ENCODE measurements around the gene IDH2.
"Not testable (repeated sequence)": the region's sequence is repeated elsewhere in the genome, so short reads cannot be mapped to it uniquely, and the experiment has no call there.

IDH2 gene

DNA sequence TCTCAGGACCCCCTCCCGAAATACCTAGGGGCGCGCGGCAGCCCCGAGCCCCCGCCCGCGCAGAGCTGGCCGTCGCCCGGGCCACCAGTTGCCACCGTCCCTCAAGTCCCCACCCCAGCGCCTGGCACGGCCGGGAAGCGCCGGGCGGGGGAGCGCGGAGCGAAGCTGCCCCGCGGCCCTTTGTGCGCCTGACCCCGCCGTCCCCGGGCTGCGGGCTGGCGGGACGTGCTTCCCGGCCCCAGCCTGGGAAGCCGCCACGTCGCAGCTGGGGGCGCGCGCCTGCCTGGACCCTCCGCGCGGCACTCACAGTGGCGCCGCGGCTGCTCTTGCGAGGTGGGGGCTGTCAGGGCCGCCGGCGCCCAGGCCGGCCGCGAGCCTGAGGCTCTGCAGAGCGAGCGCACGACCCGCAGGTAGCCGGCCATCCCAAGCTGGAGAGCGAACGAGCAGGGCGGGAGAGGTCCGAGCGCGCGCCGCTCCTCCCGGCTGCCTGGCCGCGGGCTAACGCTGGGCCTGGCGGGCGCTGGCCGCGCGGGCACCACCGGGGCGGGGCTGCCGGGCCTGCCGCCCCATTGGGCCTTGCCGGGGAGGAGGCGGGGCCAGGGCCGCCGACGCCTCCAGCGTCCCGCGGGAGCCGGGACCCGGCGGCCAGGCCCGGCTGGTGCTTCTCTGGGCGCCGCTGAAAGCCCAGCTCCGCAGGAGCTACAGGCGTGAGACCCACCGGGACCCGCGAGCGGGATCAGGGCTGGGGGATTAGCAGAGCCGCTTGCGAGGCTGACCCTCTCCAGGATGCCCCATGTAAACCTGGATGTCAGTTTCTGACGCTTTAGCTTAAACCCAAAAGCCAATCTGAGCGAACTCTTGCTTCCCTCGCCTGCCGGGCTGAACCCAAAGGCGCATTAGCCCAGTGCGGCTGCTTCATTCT lies at the start of gene IDH2:
TSS of gene IDH2 (minus strand) at position 500 of the 922 bp plus-strand sequence. CDS start at position 422, 78 bp downstream.
- Histone ChIP-seq H3K4me1 (ENCODE audit: control insufficient read depth, insufficient read depth, low read length) (peaks cover 55% of the 10 kb centered on the region), H3K9ac (ENCODE audit: low read length) (peak within 1 kb of the TSS; percentile 49), H3K27ac (ENCODE audit: low read depth, low read length) (peak within 1 kb of the TSS; percentile 95)

DNA sequence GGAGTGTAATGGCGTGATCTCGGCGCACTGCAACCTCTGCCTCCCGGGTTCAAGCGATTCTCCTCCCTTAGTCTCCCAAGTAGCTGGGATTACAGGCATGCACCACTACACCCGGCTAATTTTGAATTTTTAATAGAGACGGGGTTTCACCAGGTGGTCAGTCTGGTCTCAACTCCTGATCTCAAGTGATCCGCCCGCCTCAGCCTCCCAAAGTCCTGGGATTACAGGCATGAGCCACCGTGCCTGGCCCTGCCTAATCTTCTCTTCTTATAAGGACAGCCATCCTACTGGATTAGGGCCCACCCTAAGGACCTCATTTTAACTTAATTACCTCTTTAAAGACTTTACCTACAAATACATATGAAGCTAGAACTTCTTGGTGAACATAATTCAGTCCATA lies 48.3 kb upstream of the IDH2 start:
- not testable (repeated sequence) for H3K27ac ChIP-seq (ENCODE audit: low read depth, low read length); H3K36me3 ChIP-seq (ENCODE audit: control insufficient read depth, insufficient read depth, low read length); H3K4me1 ChIP-seq (ENCODE audit: control insufficient read depth, insufficient read depth, low read length); H3K27me3 ChIP-seq (ENCODE audit: control insufficient read depth, insufficient read depth, low read length); H3K4me3 ChIP-seq (ENCODE audit: low read length); H3K9ac ChIP-seq (ENCODE audit: low read length)

More for the DNA sequence above, at the start of gene IDH2:
- H3K36me3 ChIP-seq (ENCODE audit: control insufficient read depth, insufficient read depth, low read length) = no peaks in the 10 kb centered on the region
- H3K27me3 ChIP-seq (ENCODE audit: control insufficient read depth, insufficient read depth, low read length) = no peaks in the 10 kb centered on the region
- peak within 1 kb of the TSS; percentile 76 for H3K4me3 ChIP-seq (ENCODE audit: low read length)

DNA sequence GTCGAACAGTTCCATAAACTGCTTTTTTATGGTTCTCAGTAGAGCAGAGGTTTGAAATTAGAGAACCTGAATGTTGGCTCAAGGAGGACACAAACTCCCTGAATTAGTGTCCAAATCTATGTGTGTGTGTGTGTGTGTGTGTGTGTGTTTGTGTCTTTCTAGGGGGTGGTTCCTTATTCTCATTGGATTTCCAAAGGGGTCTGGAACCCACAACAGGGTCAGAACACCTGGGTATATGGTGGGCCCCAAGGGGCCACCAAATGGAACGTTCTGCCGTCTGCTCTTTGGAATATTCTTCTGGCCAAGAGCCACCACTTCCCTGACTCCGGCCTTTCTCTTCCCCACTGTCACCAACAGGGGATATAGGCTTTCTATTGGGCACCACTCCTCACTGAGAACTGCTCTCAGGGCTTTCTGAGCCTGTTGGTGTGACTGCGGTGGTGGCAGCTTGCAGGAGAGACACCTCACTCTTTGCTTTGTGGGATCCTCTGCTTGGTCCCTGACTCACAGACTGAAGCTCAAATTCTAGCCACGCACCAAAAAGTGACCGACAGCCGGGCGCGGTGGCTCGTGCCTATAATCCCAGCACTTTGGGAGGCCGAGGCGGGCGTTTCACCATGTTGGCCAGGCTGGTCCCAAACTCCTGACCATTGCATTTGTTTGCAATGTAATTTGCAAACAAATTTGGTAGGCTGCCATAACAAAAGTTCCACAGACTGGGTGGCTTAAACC lies 47.5 kb upstream of the IDH2 start:
- no peak overlapping the region for H3K9ac ChIP-seq (ENCODE audit: low read length)
- no peaks in the 10 kb centered on the region for H3K4me1 ChIP-seq (ENCODE audit: control insufficient read depth, insufficient read depth, low read length)
- no peaks in the 10 kb centered on the region for H3K27me3 ChIP-seq (ENCODE audit: control insufficient read depth, insufficient read depth, low read length)
- peak overlapping the region; percentile 72 for H3K27ac ChIP-seq (ENCODE audit: low read depth, low read length)
- no peaks in the 10 kb centered on the region for H3K36me3 ChIP-seq (ENCODE audit: control insufficient read depth, insufficient read depth, low read length)
- H3K4me3 ChIP-seq (ENCODE audit: low read length) = no peak overlapping the region

DNA sequence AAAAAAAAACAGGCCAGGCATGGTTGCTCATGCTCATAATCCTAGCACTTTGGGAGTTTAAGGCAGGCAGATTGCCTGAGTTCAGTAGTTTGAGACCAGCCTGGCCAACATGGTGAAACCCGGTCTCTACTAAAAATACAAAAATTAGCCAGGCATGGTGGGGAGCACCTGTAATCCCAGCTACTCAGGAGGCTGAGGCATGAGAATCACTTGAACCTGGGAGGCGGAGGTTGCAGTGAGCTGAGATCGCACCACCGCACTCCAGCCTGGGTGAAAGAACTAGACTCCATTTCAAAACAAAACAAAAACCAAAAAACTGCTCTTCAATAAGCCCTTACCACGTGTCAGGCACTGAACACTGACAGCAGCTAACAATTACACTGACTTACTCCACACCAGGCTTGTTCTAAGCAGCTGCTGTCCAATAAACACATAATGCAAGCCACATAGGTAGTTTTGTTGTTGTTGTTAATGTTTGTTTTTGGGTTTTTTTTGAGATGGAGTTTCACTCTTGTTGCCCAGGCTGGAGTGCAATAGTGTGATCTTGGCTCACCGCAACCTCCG lies 44.0 kb upstream of the IDH2 start:
- not testable (repeated sequence) for H3K9ac ChIP-seq (ENCODE audit: low read length); H3K27me3 ChIP-seq (ENCODE audit: control insufficient read depth, insufficient read depth, low read length); H3K27ac ChIP-seq (ENCODE audit: low read depth, low read length); H3K4me1 ChIP-seq (ENCODE audit: control insufficient read depth, insufficient read depth, low read length); H3K4me3 ChIP-seq (ENCODE audit: low read length); H3K36me3 ChIP-seq (ENCODE audit: control insufficient read depth, insufficient read depth, low read length)

DNA sequence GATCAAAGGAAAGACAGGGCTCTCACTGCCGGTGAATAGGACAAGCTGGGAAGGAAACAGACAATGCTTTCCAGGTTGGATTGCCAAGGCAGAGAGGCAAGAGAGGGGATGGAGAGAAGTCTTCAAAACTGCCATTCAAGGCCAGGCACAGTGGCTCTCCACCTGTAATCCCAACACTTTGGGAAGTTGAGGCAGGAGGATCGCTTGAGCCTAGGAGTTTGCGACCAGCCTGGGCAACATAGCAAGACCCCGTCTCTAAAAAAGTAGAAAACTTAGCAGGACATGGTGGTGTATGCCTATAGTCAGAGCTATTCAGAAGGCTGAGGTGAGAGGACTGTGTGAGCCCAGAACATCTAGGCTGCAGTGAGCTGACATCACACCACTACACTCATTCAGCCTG lies 43.5 kb upstream of the IDH2 start:
- Histone ChIP-seq H3K9ac (ENCODE audit: low read length) (no peak overlapping the region), H3K27ac (ENCODE audit: low read depth, low read length) (no peak overlapping the region), H3K27me3 (ENCODE audit: control insufficient read depth, insufficient read depth, low read length) (no peaks in the 10 kb centered on the region), H3K4me1 (ENCODE audit: control insufficient read depth, insufficient read depth, low read length) (no peaks in the 10 kb centered on the region), H3K4me3 (ENCODE audit: low read length) (no peak overlapping the region), H3K36me3 (ENCODE audit: control insufficient read depth, insufficient read depth, low read length) (no peaks in the 10 kb centered on the region)

DNA sequence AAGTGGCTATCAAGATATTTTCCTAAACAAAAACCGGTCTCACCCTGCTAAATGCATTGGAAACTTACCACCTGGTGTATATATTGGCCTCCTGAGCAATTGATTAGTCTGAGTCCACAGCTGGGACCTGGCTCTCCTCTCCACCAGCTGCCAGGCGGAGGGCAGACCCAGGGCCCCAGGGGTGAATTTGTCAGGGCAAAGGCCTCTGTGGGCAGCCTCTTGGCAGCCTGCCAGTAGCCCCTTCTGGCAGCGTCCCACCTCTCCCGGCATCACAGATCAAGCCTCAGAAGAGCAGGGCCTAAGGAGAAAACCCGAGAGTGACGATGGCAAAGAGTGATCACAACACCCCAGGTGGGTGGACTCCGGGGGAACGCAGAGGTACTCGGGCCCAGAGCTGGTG lies 43.0 kb upstream of the IDH2 start:
- H3K36me3 ChIP-seq (ENCODE audit: control insufficient read depth, insufficient read depth, low read length) = no peaks in the 10 kb centered on the region
- H3K9ac ChIP-seq (ENCODE audit: low read length) = no peak overlapping the region
- no peak overlapping the region for H3K27ac ChIP-seq (ENCODE audit: low read depth, low read length)
- no peaks in the 10 kb centered on the region for H3K4me1 ChIP-seq (ENCODE audit: control insufficient read depth, insufficient read depth, low read length)
- no peaks in the 10 kb centered on the region for H3K27me3 ChIP-seq (ENCODE audit: control insufficient read depth, insufficient read depth, low read length)
- no peak overlapping the region for H3K4me3 ChIP-seq (ENCODE audit: low read length)

DNA sequence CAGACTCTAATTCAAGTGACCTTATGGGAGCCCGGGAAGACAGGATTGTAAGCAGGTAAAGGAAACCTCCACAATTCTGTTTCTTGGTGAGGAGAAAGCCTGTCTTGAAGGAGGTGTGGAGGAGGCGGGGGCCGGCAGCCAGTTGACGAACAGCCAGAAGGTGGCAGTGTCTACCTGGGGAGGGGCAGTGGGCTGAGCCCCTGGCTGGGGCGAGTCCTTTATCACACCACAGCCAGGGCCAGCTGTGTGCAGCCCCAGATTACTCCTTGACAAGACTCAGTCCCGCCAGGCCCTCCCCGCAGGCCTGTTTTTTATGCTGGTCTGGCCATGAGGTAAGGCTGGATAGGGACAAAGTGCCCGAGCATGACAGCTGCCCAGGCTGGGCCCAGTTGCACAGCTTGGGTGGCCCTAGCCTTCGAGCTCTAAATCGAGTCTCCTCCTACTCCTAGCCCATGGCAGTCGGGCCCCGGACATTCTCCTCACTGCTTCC lies 40.9 kb upstream of the IDH2 start:
- H3K4me3 ChIP-seq (ENCODE audit: low read length) = no peak overlapping the region
- no peaks in the 10 kb centered on the region for H3K36me3 ChIP-seq (ENCODE audit: control insufficient read depth, insufficient read depth, low read length)
- no peak overlapping the region for H3K27ac ChIP-seq (ENCODE audit: low read depth, low read length)

DNA sequence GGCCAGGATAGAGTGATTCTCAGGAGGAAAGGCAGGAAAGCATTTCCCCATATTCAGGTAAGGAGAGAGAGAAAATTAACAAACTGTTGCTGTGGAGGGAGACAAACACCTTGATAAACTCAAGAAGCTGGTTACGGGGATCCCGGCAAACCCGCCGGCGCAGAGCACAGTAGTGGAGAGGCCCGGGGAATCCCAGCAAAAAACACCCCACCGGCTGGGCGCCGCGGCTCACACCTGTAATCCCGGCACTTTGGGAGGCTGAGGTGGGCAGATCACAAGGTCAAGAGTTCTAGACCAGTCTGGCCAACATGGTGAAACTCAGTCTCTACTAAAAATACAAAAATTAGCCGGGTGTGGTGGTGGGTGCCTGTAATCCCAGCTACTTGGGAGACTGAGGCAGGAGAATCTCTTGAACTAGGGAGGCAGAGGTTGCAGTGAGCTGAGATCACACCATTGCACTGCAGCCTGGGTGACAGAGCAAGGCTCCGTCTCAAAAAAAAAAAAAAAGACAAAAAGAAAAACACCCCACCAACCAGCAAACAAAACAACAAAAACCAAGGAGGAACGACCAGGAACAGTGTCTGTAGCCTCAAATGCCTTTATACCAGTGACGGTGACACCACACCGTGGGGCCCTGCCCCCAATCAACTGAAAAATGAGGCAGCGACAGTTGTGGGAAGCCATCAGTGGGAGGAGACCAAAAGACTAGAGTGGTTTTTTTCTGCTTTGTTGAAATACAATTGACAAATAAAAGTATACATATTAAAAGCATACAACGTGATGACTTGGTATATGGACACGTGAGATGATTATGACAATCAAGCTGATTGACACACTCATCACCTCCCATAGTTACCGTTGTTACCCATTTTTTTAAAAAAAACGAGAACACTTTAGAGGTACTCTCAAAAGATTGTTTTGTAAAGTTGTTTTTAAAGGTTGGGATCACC lies 40.2 kb upstream of the IDH2 start:
- Histone ChIP-seq H3K36me3 (ENCODE audit: control insufficient read depth, insufficient read depth, low read length) (no peaks in the 10 kb centered on the region), H3K27me3 (ENCODE audit: control insufficient read depth, insufficient read depth, low read length) (no peaks in the 10 kb centered on the region), H3K4me1 (ENCODE audit: control insufficient read depth, insufficient read depth, low read length) (no peaks in the 10 kb centered on the region), H3K9ac (ENCODE audit: low read length) (no peak overlapping the region), H3K4me3 (ENCODE audit: low read length) (no peak overlapping the region), H3K27ac (ENCODE audit: low read depth, low read length) (no peak overlapping the region)

More for the DNA sequence above, 40.9 kb upstream of the IDH2 start:
- H3K27me3 ChIP-seq (ENCODE audit: control insufficient read depth, insufficient read depth, low read length) = no peaks in the 10 kb centered on the region
- no peaks in the 10 kb centered on the region for H3K4me1 ChIP-seq (ENCODE audit: control insufficient read depth, insufficient read depth, low read length)
- no peak overlapping the region for H3K9ac ChIP-seq (ENCODE audit: low read length)

DNA sequence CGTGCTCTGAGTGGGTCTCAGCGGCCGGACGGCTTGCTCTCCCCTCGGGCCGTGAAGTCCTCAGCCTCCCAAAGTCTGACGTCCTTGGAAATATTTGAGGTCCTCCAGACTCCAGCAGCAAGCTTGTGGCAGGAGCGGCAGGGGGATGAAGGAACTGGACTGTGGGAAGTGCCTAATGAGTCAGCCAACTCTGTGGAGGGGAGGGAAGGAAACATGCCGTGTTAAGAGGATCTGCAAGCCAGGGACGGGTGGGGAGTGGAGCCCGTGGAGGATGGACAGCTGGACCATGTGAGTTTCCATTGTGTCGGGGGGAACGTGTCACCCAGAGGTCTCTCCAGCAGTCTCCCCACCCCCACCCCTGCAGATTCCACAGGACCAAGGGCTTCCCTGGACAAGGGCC lies 39.4 kb upstream of the IDH2 start:
- Histone ChIP-seq H3K27me3 (ENCODE audit: control insufficient read depth, insufficient read depth, low read length) (no peaks in the 10 kb centered on the region), H3K9ac (ENCODE audit: low read length) (no peak overlapping the region), H3K4me1 (ENCODE audit: control insufficient read depth, insufficient read depth, low read length) (no peaks in the 10 kb centered on the region), H3K27ac (ENCODE audit: low read depth, low read length) (no peak overlapping the region), H3K4me3 (ENCODE audit: low read length) (no peak overlapping the region), H3K36me3 (ENCODE audit: control insufficient read depth, insufficient read depth, low read length) (no peaks in the 10 kb centered on the region)

DNA sequence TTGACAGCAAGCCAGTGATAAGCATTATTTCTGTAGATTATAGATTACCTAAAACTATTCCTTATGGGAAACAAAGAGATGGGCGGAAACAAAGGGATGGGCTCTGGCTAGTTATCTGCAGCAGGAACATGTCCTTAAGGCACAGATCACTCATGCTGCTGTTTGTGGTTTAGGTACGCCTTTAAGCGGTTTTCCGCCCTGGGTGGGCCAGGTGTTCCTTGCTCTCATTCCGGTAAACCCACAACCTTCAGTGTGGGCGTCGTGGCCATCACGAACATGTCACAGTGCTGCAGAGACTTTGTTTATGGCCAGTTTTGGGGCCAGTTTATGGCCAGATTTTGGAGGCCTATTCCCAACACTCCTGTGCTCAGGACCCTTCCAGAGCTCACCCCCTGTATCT lies 37.3 kb upstream of the IDH2 start:
- H3K27ac ChIP-seq (ENCODE audit: low read depth, low read length) = not testable (repeated sequence)

DNA sequence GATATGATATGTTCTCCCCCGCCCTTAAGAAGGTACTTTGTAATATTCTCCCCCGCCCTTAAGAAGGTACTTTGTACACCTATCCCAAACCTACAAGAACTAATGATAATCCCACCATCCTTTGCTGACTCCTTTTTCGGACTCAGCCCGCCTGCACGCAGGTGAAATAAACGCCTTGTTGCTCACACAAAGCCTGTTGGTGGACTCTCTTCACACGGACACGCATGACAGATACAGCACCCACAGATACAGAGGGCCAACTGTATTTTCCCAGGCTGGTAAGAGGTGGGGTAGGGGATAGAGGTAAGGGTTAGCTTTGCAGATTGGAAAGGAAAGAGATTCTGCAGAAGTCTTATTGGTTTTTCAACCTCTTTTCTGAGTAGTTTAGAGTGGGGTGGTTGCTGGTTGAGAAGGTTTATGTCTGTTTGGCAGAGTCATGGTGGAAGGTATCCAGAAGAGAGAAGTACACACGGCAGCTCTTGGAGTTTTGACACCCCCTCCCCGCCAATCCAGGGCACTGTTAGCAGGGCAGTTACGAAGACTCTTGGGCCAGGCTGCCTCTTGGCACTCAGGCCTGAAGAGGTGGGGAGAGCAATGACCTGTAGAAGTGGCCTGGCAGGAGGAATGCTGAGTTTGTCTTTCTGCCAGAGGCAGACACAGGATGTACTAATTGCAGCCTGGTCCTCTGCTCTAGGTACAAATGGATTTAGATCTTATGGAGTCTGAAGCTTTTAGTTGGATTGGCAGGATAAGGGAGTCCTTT lies 36.0 kb upstream of the IDH2 start:
- H3K4me1 ChIP-seq (ENCODE audit: control insufficient read depth, insufficient read depth, low read length) = no peaks in the 10 kb centered on the region

More for the DNA sequence above, 37.3 kb upstream of the IDH2 start:
- H3K4me3 ChIP-seq (ENCODE audit: low read length); H3K36me3 ChIP-seq (ENCODE audit: control insufficient read depth, insufficient read depth, low read length); H3K27me3 ChIP-seq (ENCODE audit: control insufficient read depth, insufficient read depth, low read length); H3K4me1 ChIP-seq (ENCODE audit: control insufficient read depth, insufficient read depth, low read length); H3K9ac ChIP-seq (ENCODE audit: low read length): not testable (repeated sequence)

More for the DNA sequence above, 36.0 kb upstream of the IDH2 start:
- Histone ChIP-seq H3K27ac (ENCODE audit: low read depth, low read length) (no peak overlapping the region), H3K36me3 (ENCODE audit: control insufficient read depth, insufficient read depth, low read length) (no peaks in the 10 kb centered on the region), H3K27me3 (ENCODE audit: control insufficient read depth, insufficient read depth, low read length) (no peaks in the 10 kb centered on the region), H3K4me3 (ENCODE audit: low read length) (no peak overlapping the region), H3K9ac (ENCODE audit: low read length) (no peak overlapping the region)

Data from rectal smooth muscle tissue (tissue), 1 donor.